Midbrain (tissue), 1 donor: ENCODE measurements around the gene NCAN.
A peak's percentile ranks its signal among the peaks of the same experiment; 100 is the strongest.

ENCODE experiments used
- DNase-seq: peaks from one replicate; lab custom pipeline; 2025; lab: John Stamatoyannopoulos, UW

NCAN gene

DNA sequence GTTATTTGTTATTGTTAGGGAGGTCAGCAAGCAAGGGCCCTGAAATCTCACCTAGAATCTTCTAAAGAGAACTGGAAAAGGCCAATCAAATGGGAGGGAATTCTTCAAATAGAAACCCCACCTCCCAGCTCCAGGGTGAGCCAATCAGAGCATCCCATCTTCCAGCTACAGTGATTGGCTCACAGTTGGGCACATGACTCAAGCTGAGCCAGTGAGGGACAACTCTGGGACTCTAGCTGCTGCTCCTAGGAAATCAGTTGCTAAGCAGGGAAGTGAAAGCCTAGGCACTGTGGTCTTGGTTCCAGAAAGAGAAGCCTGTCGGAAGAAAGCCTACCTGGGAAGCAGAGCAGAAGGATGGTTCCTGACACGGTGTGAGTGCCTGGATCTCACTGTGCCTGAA lies 48.0 kb downstream of the NCAN start:
- peak; percentile 9 for DNase-seq

DNA sequence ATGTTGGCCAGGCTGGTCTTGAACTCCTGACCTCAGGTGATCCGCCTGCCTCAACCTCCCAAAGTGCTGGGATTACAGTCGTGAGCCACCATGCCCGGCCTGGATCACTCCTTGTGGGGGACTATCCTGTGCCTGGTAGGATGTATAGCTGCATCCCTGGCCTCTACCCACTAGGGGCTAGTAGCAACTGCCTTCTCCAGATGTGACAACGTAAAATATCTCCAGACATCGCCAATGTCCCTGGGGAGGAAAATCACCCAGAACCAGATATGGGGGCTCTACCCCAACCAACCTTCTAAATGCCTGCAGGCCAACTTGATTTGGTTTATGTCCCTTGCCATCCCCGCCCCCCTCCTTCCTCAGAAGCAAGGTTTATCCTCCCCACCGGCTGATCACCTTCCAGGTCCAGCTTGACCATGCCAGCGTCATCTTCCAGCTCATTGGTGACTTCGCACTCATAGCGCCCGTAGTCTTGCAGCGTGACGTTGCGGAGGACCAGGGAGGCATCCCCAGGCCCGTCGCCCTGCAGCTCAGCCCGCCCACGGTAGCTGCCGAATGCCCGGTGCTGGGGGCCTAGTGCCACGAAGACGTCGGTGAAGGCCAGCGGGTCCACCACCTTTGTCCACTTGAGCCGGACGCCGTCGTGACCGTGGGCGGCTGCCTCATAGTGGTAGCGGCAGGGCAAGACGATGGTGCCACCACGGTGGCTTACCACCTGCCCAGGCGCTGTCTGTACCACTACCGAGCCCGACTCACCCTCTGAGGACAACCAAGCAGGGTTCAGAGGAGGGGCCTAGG lies 48.9 kb downstream of the NCAN start:
- no peak for DNase-seq

DNA sequence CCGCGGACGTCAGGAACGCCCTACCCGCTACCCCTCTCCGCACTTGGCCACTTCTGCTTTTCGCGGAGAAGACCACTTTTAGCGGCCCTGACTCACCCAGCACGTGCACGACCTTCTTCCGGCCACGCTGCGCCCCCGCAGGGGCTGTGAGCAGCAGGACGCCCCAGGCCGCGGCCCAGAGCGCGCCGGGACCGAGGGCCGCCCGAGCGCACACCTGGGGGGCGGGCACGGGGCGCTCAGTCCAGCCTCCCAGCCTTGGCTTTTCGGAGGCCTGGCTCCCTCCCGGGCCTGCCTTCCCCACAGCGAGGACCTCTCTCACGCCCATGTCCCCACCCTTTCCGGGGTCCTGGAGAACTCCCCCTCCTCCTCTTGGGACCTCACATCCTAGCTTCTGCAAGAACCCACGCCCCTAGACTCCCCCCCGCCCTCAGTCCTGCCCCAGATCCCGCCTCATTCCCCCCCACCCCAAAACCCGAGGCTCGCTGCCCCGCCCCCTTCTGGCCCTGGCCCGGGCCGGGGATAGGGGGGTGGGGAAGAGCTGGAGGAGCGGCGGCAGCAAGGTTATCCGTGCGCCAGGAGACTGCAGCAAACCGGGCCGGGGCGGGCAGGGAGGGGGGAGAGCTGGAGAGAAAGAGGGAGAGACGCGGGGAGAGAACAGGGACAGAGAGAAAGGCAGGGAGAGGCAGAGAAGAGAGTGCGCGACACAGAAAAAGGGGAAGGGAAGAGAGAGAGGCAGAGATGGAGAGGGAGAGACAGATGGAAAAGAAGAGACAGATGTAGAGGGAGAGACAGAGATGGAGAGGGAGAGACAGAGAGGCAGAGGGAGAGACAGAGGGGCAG lies 49.8 kb downstream of the NCAN start:
- DNase-seq = no peak

DNA sequence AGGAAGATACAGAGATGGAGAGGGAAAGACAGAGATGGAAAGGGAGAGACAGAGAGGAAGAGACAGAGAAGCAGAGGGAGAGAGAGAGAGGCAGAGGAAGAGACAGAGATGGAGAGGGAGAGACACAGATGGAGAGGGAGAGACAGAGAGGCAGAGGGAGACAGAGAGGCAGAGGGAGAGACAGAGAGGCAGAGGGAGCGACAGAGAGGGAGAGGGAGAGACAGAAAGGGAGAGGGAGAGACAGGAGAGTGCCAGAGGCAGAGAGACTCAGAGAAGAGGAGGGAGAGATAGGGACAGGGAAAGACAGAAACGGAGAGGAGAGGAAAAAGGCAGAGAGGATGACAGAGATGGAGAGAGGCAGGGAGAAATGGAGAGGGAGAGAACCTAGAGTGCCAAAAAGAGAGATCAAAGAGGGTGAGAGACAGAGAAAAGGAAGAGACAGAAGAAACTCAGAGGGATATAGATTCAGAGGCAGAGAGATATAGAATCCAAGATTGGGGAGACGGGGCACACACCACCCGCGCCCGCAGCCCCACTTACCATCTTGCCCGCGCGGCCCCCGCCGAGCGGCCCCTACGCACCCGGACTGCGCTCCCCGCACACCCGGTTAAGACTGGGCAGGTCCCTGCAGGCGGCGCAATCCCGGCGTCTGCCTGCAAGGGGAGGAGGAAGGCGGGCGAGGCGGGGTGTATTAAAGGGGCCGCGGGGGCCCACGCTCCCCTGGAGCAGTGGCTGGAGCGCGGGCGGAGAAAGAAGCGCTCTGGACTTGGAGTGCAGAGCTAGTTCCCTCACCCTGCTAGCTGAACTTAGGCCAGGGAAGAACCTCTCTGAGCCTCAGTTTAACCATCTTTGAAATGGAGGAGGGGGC lies 50.7 kb downstream of the NCAN start:
- no peak for DNase-seq

DNA sequence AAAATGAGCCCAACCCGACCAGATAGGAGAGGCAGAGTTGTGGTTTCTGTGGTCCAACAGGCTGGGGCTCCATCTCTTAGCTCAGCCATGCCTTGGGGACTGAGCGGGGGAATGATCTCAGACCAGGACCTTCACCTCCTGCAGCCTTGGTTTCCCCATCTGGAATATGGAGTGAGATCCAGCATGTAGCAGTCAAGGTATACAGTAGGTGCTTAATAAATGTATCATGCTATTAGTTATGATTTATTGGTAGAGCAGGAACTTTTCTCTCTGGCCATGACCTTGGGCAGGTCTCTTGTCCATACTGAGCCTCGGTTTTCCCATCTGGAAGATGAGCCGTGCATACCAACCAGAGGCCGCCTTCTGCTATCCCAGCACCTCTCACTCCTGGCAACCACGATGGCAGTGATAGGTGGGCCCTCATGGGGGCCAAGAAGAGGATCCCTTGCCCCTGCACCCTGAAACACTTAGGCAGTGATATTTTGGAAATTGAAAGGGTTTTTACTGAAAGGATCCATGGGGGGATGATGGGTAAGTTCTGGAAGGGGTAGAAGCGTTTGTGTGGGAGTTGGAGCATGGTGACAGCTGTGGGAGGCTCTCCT lies 52.2 kb downstream of the NCAN start:
- no peak for DNase-seq

DNA sequence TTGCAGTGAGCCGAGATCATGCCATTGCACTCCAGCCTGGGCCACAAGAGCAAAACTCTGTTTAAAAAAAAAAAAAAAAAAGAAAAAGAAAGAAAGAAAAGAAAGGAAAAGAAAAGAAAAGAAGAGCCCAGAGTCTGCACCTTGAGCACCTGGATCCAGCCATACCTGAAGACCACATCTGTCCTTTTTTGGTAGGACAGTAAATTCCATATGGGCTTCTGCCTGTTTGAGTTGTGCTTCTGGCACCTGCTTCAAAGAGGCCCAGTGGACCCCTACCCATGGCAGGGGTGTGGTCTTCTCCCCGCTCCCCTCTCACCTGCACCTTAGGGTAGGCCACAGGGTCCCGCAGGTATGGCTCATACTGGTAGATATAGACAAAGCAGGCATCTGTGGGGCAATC lies 55.5 kb downstream of the NCAN start:
- DNase-seq = no peak

DNA sequence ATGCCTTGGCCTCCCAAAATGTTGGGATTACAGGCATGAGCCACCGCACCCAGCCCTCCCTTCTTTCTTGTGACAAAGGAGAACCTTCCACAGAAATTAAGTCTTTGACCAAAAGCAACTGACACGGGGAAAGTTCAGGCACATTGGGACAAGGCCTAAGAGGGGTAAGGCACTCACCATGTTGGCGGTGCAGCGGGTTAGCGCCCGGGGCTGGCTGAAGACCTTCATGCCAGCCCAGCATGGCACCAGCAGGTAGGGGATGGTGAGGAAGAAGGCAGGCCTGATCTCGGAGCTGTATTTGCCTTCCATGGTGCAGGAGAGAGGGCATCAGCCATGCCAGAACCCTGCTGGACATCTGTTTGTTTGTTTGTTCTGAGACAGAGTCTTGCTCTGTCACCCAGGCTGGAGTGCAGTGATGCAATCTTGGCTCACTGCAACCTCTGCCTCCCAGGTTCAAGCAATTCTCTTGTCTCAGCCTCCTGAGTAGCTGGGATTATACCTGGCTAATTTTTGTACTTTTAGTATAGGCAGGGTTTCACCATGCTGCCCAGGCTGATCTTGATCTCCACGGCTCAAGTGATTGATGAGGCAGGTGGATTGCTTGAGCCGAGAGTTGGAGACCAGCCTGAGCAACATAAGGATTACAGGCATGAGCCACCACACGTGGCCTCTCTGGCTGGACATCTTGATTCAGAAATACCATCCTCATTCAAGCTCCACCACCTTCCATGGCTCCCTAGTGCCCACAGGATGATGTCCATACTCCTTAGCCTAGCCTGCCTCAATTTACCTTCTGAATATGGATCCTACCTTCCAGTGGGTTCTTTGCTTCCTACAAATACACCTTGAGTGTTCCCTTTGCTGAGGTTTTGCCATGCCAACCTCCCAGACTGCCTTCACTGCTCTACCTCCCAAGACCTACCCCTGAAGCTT lies 57.0 kb downstream of the NCAN start:
- DNase-seq = no peak

DNA sequence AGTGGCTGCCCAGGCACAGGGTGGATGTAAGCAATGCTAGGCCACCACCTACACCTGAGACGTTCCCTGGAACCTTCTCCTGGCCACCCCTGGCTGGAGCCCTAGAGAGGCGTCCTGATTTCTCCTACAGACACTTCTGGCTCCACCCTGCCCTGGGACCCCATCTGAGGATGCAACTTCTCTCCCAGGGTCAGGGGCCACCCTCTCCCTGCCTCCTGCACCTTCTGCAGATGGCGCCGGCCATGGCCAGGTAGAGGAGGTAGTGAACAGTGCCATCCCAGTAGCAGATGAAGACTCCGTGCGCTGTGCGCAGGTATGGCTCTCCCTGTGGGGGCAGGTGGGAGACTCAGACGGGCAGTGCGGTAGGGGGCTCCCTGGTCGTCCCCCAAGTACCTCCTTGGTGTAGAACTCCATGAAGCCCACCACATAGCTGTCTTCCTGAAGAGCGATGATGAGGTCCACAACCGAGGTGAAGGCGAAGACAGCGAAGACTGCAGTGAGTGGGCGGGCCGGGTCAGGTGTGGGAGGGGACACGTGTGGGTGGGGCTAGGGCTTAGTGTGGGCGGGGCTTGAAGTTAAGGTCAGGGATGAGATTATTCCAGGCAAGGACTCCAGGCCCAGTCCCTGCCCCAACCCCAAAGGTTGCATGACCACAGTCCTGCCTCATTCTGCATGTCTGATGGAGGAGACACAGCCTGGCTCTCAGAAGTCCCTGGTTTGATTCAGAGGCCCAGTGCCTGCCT lies 58.4 kb downstream of the NCAN start:
- DNase-seq = no peak

DNA sequence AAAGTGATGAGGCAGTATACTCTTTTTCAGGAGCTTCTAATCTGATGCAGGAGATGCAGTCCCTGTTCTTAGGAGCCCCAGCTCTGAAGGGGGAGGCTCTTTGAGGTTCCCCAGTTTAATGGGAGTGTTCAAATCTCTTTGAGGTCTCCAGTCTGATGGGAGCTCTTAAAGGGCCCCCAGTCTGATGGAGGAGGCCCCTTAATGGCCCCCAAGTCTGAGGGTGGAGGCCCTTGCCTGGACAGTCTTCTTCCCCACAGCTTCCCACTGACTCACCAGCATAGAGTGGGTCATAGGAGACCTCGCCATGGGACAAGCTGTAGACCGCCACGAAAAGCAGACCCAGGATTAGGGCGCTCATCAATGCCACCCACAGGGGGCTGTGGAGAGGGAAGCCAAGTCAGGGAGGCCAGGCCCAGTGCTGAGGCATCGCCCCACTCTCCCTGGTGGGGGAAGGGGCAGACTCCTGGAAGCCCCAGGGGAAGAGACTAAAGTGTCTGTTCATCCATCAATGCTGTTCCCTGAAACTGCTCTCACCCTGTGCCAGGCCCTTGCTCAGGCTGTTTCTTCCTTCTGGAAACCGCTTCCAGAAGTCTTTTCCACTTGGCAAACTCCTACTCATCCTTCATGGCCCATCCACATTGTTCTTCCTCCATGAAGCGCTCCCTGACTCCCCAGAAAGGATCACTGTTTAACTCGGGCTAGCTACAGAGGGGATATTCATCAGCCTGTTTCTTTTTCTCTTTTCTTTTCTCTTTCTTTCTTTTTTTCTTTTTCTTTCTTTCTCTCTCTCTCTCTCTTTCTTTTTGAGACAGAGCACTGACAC lies 59.2 kb downstream of the NCAN start:
- DNase-seq = no peak

DNA sequence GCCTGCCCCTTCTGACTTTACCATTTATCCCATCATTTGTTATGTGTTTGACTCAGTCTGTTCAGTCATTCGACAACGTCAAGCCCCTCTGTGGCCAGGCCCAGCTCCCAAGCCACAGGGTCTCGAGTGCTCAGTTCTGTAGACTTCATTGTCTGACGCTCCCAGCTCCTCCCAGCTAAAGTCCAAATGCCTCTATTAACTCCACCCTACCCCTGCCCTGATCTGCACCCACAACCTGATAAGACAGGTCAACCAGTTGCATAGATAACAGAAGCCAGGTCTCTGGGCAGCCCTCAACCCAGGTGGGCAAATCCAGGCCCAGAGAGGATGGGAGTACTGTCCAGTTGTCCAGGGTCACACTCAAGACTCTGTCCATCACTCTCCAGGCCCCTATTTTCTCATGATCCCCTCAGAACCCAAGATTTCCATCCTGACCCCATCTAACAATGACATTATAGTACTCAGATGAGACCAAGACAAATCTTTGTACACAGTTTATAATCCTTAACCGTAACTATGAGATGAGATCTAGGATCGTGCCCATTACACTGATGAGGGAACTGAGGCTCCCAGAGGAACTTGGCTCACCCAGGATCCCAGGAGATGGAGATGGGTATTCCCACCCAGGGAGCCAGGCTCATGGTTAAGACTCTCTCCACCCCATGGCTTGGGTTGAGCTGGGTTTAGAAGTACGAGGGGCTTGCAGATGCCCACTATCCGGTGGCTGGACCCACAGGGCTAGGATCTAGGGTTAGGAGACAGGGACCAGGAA lies 60.3 kb downstream of the NCAN start:
- DNase-seq = no peak

DNA sequence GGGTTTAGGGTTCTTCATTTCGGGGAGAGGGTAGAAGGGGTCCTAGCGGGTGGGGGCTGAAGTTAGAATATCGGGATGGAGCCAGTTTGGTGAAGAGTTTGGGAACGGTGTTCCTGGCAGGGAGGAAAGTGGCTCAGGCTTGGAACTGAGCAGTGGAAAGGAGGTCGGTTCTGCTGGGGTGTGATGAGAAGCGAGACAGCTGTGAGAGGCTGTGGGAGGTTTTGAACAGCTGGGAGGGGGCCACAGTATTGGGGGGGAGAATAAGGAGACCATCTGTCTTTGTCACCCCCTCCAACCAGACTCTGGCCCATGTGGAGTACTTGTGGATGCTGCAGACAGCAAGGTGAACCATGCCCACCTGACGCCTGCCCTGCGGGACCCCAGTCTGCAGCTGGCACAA lies 62.4 kb downstream of the NCAN start:
- no peak for DNase-seq

DNA sequence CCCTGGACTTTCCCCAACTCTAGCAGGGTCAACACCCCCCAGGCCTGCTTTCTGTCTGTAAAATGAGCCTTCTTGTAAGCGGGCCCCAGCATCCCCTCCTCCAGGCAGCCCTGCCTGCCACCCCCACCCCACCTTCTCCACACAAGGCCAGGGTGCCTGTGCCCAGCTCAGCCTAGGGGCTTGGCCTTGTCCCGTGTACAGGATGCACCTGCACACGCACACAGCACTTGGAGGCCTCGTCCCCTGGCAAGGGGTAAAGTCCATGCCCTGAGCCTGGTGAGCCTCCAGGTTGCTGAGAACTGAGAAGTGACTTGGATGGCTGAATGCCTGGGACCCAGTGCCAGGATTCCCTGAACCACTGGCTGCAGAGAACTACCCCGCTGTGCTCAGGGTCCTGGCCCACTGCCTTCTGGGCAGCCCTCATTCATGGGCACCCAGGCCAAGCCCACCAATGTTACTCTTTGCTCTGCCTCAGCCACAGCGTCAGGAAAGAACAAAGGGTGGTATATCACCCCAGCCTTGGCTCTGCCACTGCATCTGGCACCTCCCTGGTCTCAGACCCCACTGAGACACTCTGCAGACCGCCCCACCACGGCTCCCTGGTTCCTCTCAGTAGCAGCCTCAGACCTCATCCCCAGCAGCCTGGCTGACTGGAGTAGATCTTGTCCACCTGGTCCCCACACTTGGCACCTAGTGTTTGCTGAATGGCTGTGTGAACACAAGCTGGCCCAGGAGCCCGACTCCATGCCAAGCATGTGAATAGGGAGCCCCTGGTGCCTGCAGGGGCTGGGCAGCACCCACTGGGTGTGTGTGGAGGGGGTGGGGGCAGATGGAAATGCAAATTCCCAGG lies 63.2 kb downstream of the NCAN start:
- no peak for DNase-seq

DNA sequence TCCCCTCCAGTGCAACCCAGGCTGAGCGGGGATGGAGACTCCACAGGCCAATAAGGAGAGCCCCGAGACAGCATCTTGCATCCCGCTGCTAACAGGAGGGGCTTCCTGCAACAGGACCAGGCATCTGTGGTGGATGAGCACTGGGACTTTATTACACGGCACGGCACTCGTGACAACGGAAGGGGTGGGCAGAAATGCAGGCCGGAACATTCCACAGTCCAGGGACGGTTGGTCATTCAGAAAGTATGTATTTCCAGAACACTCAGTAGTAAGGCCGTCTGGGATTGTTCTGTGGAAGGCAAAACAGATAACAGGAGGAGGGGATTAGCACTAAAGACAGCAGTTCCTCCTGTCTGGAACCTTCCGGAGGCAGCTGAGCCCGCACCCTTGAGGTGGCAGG lies 64.6 kb downstream of the NCAN start:
- no peak for DNase-seq

DNA sequence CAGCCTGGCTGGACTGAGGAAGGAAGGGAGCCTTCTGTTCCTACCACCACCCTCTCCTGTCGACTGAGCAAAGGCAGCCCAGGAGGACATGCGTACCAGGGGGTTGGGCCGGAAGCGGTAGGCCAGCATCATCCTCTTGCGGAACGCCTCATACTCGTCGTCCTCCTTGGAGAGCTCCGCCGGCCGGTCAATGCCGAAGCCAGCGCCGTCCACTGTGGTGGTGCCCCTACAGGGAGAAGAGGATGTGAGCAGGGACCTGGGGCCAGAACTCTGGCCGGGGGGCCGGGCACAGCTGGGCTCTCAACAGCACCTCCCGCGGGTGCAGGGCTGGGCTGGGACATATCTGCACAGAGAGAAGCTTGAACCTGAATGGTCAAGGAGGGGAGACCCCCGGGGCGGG lies 65.1 kb downstream of the NCAN start:
- no peak for DNase-seq

DNA sequence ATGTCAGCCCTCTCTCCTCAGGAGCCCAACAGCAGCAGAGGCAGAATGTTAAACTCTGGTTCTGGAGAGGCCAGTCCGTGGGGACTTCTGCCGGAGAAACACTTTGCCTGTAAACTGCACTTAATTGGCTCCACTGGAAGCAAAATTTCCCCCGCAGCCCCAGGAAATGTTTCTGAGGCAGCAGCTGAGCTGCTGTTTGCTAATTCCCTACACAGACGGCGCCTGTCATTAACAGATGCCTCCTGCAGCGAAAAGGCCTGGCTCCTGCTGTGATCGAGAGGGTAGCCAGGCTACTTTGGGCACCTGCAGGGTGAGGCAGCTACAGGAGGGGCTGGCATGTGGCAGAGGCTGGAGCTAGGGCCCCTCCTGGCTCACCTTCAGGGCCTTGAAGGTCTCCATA lies 66.6 kb downstream of the NCAN start:
- no peak for DNase-seq

DNA sequence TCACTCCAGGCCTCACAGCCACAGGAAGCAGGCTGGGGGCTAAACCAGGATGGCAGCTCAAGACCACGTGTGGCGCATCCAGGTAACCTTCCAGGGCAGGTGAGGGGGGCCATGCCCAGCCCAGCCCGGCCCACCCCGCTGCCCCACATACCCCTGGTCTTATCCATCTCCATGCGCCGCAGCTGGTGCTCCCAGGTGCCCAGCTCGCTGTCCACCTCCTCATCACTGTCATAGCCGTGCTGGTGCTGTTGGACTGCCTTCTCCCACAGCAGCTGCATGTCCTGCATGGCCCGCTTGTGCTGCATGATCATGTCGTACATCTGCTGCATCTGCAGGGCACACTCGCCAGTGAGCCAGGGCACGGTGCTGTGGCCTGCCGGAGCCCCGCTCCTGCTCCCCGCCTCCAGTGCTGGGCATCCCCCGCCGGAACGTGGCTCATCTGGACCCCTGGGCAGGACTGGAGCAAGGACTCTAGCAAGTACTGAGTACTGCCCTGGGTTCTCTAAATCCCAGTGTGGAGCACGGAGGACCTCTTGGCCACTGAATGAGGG lies 67.4 kb downstream of the NCAN start:
- DNase-seq = no peak

DNA sequence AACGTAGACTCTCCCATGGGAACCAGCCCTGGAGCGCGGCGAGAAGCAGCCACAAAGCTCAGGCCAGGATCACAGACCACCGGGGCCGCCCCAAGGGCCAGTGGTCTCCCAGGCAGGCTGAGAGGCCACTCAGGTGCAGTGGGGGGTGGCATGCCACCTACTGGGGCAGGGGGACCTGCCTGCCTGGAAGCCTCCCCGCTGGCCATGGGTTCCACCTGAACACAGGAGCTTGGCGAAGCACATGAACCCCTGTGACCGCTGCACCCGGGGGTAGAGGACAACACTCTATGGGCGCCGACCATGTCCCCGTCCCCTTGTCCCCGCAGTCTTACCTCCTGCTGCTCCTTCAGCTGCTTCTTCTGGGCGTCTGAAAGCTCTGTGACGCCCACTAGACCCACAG lies 68.1 kb downstream of the NCAN start:
- no peak for DNase-seq
